HCT116 (cell line): ENCODE data around the gene PCDH9.

Source experiments
- CBX3 ChIP-seq: IDR thresholded peaks from 2 replicates; pipeline ENCODE4 v1.6.1; 2012; ENCODE audit warnings: low read depth
- CEBPB ChIP-seq: IDR thresholded peaks from 2 replicates; pipeline ENCODE4 v1.6.1; 2012; ENCODE audit warnings: low read depth
- CTCF ChIP-seq, 3 experiments: fragments of 200-600 bp in 1 of 3; sonication (generic) in 1 of 3; IDR thresholded peaks in 2 of 3; conservative IDR thresholded peaks in 1 of 3; 2 replicates each; pipeline ENCODE4 v1.5.1; 2012 to 2017; ENCODE audit warnings: low read depth in 2 of 3, low read length in 2 of 3, antibody characterized with exemption in 1 of 3, borderline replicate concordance in 1 of 3, control low read depth in 1 of 3, mild to moderate bottlenecking in 1 of 3, mixed read lengths in 1 of 3, mixed run types in 1 of 3, moderate library complexity in 1 of 3; ENCODE audit not compliant: insufficient read depth in 1 of 3
- POLR2AphosphoS5 ChIP-seq: IDR thresholded peaks from 2 replicates; pipeline ENCODE4 v1.6.1; 2011; ENCODE audit warnings: mild to moderate bottlenecking, low read depth, low read length, moderate library complexity
- TCF7L2 ChIP-seq: IDR thresholded peaks from 2 replicates; pipeline ENCODE4 v1.7.0; 2011; ENCODE audit warnings: borderline replicate concordance, inconsistent platforms; ENCODE audit not compliant: insufficient read depth, insufficient read length; ENCODE audit errors: extremely low read depth
- ZBTB33 ChIP-seq: IDR thresholded peaks from 2 replicates; pipeline ENCODE4 v1.6.1; 2011; ENCODE audit warnings: mild to moderate bottlenecking, low read length, moderate library complexity; ENCODE audit not compliant: insufficient replicate concordance; ENCODE audit errors: extremely low read depth

DNA sequence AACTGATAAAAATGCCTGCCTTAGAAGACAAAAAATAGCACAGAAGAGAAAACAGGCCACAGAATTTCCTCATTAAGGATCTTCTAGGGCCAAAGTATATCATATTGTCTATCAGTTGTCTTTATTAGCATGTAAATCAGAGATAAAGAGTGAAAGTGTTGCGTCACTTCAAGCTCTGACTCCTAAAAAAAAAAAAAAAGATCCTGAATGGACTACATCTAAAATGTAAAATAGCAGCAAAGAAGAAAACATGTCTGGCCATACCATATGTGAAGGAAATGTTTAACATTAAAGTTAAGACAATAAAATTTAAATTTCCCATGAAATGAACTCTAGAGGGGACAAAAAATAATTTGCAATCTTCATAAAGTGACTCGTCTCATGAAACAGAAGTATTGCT lies 237.4 kb downstream of the PCDH9 start:
- TF ChIP-seq CEBPB, result no peak
- TF ChIP-seq TCF7L2, result no peak
- TF ChIP-seq CTCF (IDR thresholded peaks at IDR 0.05 in 2 of 3, conservative IDR thresholded peaks at IDR 0.05 in 1 of 3; ENCODE audit: borderline replicate concordance in 1 of 3, insufficient read depth in 1 of 3, low read depth in 2 of 3, low read length in 2 of 3), result no peak
- no peak for TF ChIP-seq CBX3
- no peak for TF ChIP-seq ZBTB33
- TF ChIP-seq POLR2AphosphoS5, result no peak
